Neural progenitor cell (in vitro differentiated cells): ENCODE data around the gene HOXA2. TPM values are rescaled to one million over a fixed set of nuclear protein-coding genes. Genes with fewer than 3 reads are reported as not detected.

ENCODE experiments used
- DNase-seq: peaks from one replicate; pipeline ENCODE4 v3.0.0-alpha.2; 2016; ENCODE audit warnings: low spot score
- H2AFZ ChIP-seq: fragments of 200-600 bp; sonication (generic); replicated peaks from 2 replicates; pipeline ENCODE4 v1.6.1; 2016; ENCODE audit warnings: antibody characterized with exemption
- H3F3A ChIP-seq: fragments of 200-600 bp; sonication (generic); 2 replicates; pipeline ENCODE4 v1.6.1; 2016; ENCODE audit warnings: antibody characterized with exemption, low read depth
- H3K27ac ChIP-seq: fragments of 200-600 bp; sonication (generic); 2 replicates; pipeline ENCODE4 v1.5.1; 2016; ENCODE audit warnings: mild to moderate bottlenecking
- H3K27me3 ChIP-seq: fragments of 200-600 bp; sonication (generic); 2 replicates; pipeline ENCODE4 v1.6.1; 2016; ENCODE audit warnings: mild to moderate bottlenecking, moderate library complexity
- H3K36me3 ChIP-seq: fragments of 200-600 bp; sonication (generic); 2 replicates; pipeline ENCODE4 v1.5.1; 2016
- H3K4me1 ChIP-seq: fragments of 200-600 bp; sonication (generic); 2 replicates; pipeline ENCODE4 v1.6.1; 2016; ENCODE audit warnings: mixed run types
- H3K4me2 ChIP-seq: fragments of 200-600 bp; sonication (generic); 2 replicates; pipeline ENCODE4 v1.6.1; 2016
- H3K4me3 ChIP-seq: fragments of 200-600 bp; sonication (generic); 2 replicates; pipeline ENCODE4 v1.5.1; 2016
- H3K79me2 ChIP-seq: fragments of 200-600 bp; sonication (generic); 2 replicates; pipeline ENCODE4 v1.6.1; 2016; ENCODE audit warnings: low read depth
- H3K9ac ChIP-seq: fragments of 200-600 bp; sonication (generic); 2 replicates; pipeline ENCODE4 v1.6.1; 2016
- H3K9me3 ChIP-seq: fragments of 200-600 bp; sonication (generic); 2 replicates; pipeline ENCODE4 v1.5.1; 2016; ENCODE audit warnings: low read depth
- H4K20me1 ChIP-seq: fragments of 200-600 bp; sonication (generic); 2 replicates; pipeline ENCODE4 v1.6.1; 2016; ENCODE audit warnings: low read depth
- H3K27ac Mint-ChIP-seq: 3 replicates; pipeline ENCODE4 v1.8.0; 2021; ENCODE audit warnings: mixed read lengths
- H3K27me3 Mint-ChIP-seq: 2 replicates; pipeline ENCODE4 v1.8.0; 2022; ENCODE audit warnings: low read depth, mild to moderate bottlenecking, inconsistent platforms, moderate library complexity, mixed read lengths; ENCODE audit not compliant: insufficient read depth
- H3K36me3 Mint-ChIP-seq: 3 replicates; pipeline ENCODE4 v1.8.0; 2021; ENCODE audit warnings: mixed read lengths
- H3K4me1 Mint-ChIP-seq: 3 replicates; pipeline ENCODE4 v1.8.0; 2021; ENCODE audit warnings: mixed read lengths
- H3K4me3 Mint-ChIP-seq: 3 replicates; pipeline ENCODE4 v1.8.0; 2021; ENCODE audit warnings: mild to moderate bottlenecking, moderate library complexity, mixed read lengths
- H3K9me3 Mint-ChIP-seq: 3 replicates; pipeline ENCODE4 v1.8.0; 2020; ENCODE audit warnings: mixed read lengths
- EZH2 ChIP-seq: fragments of 200-600 bp; sonication (generic); IDR thresholded peaks from 2 replicates; pipeline ENCODE4 v1.6.1; 2017; ENCODE audit warnings: antibody characterized with exemption, mild to moderate bottlenecking, moderate library complexity
- EZH2phosphoT487 ChIP-seq: fragments of 200-600 bp; sonication (generic); IDR thresholded peaks from 2 replicates; pipeline ENCODE4 v1.6.1; 2017; ENCODE audit warnings: antibody characterized with exemption
- total RNA-seq: library from RNA; depleted of rRNA; stranded (reverse); fragments of >200 nt; gene quantifications from 2 replicates; pipeline ENCODE4 v1.2.3, GENCODE V29; 2015; ENCODE audit warnings: low replicate concordance
- TF ChIP-seq, protein P1 (sequence below): fragments of 200-600 bp; sonication (generic); IDR thresholded peaks from 2 replicates; pipeline ENCODE4 v1.5.1; 2017; ENCODE audit warnings: antibody characterized with exemption, mild to moderate bottlenecking

HOXA2 gene
- total RNA-seq, 1 donor from 2014 or later = not detected

DNA sequence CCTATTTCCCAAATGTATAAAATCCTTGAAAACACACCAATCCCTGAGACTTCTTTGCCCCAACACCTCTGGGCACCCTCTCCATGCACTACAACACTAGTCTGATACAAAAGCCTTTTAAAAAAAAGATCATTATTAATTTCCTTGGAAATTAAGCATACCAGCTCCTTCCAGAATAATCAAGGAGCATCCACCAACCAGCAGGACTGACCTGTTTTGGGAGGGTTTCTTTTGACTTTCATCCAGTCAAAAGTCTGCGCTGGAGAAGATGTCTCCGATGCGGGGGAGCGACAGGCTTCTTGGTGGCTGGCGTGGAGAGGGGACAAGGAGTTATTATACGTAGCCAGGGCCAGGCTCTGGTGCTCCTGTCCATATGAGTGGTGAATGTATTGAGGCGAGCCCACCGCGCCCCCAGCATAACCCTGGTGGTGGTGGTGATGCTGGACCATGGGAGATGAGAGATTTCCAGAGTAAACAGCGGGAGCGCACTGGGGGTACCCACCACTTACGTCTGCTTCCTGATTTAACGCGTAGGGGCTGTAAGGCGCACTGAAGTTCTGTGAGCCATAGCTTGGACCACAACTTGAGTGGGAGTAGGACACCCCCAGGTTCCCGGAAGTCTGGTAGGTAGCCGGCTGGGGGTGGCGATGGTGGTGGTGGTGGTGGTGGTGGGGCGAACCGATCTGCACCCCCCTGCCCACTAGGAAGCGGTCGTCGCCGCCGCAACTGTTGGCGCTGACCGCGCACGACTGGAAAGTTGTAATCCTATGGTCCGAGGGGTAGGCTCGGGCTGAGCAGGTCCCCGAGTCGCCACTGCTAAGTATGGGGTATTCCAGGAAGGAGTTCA is 7.2 kb downstream of the HOXA2 start:
- TF ChIP-seq EZH2 (peak; percentile 86), EZH2phosphoT487 (no peak)
- TF ChIP-seq, protein P1, sequence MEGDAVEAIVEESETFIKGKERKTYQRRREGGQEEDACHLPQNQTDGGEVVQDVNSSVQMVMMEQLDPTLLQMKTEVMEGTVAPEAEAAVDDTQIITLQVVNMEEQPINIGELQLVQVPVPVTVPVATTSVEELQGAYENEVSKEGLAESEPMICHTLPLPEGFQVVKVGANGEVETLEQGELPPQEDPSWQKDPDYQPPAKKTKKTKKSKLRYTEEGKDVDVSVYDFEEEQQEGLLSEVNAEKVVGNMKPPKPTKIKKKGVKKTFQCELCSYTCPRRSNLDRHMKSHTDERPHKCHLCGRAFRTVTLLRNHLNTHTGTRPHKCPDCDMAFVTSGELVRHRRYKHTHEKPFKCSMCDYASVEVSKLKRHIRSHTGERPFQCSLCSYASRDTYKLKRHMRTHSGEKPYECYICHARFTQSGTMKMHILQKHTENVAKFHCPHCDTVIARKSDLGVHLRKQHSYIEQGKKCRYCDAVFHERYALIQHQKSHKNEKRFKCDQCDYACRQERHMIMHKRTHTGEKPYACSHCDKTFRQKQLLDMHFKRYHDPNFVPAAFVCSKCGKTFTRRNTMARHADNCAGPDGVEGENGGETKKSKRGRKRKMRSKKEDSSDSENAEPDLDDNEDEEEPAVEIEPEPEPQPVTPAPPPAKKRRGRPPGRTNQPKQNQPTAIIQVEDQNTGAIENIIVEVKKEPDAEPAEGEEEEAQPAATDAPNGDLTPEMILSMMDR = no peak
- H3K27me3 ChIP-seq = peaks cover 100% of the 10 kb centered on the region
- peaks cover 86% of the 10 kb centered on the region for H4K20me1 ChIP-seq
- Mint-ChIP-seq H3K36me3 (no peaks in the 10 kb centered on the region), H3K4me1 (peaks cover 10% of the 10 kb centered on the region), H3K27ac (no peak overlapping the region), H3K27me3 (peaks cover 94% of the 10 kb centered on the region), H3K4me3 (peak overlapping the region; percentile 88), H3K9me3 (peaks cover 9% of the 10 kb centered on the region)
- H3K9me3 ChIP-seq = no peaks in the 10 kb centered on the region
- H3F3A ChIP-seq = peaks cover 14% of the 10 kb centered on the region
- no peak overlapping the region for H2AFZ ChIP-seq
- DNase-seq = peak; percentile 13
- peaks cover 11% of the 10 kb centered on the region for H3K4me1 ChIP-seq
- H3K4me2 ChIP-seq = peak overlapping the region; percentile 92
- no peaks in the 10 kb centered on the region for H3K79me2 ChIP-seq
- peak overlapping the region; percentile 58 for H3K4me3 ChIP-seq
- H3K27ac ChIP-seq = no peak overlapping the region
- H3K36me3 ChIP-seq = no peaks in the 10 kb centered on the region
- H3K9ac ChIP-seq = no peak overlapping the region

DNA sequence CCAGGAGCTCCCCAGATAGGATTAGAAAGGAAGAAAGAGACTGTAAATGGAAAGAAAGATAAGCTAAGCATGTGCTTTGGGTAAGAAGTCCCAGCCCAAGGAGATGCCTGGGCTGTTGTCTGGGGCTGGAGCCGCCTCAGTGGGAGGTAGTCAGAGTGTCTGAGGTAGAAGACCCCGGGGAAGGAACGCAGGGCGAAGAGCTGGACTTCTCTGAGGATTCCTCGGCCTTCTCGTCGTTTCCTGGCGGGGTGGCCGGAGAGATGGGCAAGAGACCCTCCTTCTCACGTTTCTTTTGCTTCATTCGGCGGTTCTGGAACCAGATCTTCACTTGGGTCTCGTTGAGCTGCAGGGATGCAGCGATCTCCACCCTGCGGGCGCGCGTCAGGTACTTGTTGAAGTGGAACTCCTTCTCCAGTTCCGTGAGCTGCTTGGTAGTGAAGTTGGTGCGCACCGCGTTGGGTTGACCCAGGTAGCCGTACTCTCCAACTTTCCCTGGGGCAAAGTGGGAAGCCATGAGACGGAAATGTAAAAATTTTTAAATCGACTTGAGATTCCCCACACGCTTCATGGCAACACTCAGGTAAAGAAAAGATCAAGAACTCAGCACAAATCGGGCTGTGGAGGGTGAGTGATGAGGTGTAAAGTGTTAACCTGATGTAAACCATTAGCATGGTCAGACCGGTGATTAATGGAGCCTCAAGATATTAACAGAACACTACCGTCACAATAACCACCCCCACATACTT is 8.0 kb downstream of the HOXA2 start:
- peaks cover 10% of the 10 kb centered on the region for H3K4me1 Mint-ChIP-seq

DNA sequence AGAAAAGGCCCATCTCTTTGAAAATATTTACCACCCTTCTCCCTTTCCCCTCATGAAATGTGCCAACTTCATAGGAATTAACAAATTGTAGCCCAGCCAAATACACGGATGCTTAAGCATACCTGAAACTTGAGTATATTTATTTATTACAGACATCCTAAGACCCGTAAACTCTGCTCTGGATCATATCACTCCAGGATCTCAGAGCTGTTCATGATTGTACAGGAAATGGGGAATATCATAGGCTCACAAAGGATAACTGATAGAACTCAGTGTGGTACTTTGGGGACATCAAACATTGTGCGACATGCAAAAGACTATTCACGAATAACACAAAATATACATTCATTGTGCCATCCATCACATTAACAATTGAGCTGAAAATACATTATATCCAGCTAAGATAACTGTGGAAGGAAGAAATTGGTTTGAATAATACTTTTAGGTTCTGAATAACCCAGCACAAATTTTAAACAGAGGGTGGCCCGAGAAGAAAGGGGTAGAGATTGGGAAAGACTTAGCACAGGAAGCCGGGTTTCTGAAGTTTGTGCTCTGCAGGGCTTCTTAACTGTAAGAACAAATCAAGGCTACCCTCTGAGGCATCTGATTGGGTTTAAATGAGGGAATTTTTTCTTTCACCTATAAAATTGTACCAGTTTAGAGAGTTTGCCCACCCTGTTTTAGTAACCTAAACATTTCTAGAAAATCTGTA is 9.1 kb downstream of the HOXA2 start:
- H3K4me3 Mint-ChIP-seq = no peak overlapping the region
- H3K27me3 Mint-ChIP-seq = peaks cover 89% of the 10 kb centered on the region
- peaks cover 12% of the 10 kb centered on the region for H3K9me3 Mint-ChIP-seq
- peaks cover 66% of the 10 kb centered on the region for H4K20me1 ChIP-seq
- H3K27ac ChIP-seq = no peak overlapping the region
- H3K4me1 ChIP-seq = peaks cover 9% of the 10 kb centered on the region
- H3F3A ChIP-seq = peaks cover 9% of the 10 kb centered on the region
- peaks cover 100% of the 10 kb centered on the region for H3K27me3 ChIP-seq
- H3K9ac ChIP-seq = no peak overlapping the region
- H3K79me2 ChIP-seq = no peaks in the 10 kb centered on the region
- peak; percentile 11 for TF ChIP-seq EZH2phosphoT487
- TF ChIP-seq EZH2 = peak; percentile 2
- TF ChIP-seq, protein P1 = no peak
- H2AFZ ChIP-seq = no peak overlapping the region
- no peaks in the 10 kb centered on the region for H3K36me3 ChIP-seq
- H3K4me1 Mint-ChIP-seq = peaks cover 10% of the 10 kb centered on the region
- no peak overlapping the region for H3K4me2 ChIP-seq
- H3K36me3 Mint-ChIP-seq = no peaks in the 10 kb centered on the region
- DNase-seq = no peak
- H3K4me3 ChIP-seq = no peak overlapping the region
- H3K27ac Mint-ChIP-seq = no peak overlapping the region
- H3K9me3 ChIP-seq = no peaks in the 10 kb centered on the region

More for the DNA sequence above, 8.0 kb downstream of the HOXA2 start:
- H3K36me3 ChIP-seq = no peaks in the 10 kb centered on the region
- no peak overlapping the region for H3K4me3 ChIP-seq
- H3K9ac ChIP-seq = no peak overlapping the region
- no peak overlapping the region for H3K4me2 ChIP-seq
- peaks cover 9% of the 10 kb centered on the region for H3F3A ChIP-seq
- DNase-seq = peak; percentile 30
- Mint-ChIP-seq H3K36me3 (no peaks in the 10 kb centered on the region), H3K4me3 (no peak overlapping the region), H3K9me3 (peaks cover 9% of the 10 kb centered on the region), H3K27ac (no peak overlapping the region), H3K27me3 (peaks cover 94% of the 10 kb centered on the region)
- peaks cover 100% of the 10 kb centered on the region for H3K27me3 ChIP-seq
- peaks cover 78% of the 10 kb centered on the region for H4K20me1 ChIP-seq
- TF ChIP-seq, protein P1 = no peak
- peak; percentile 59 for TF ChIP-seq EZH2phosphoT487
- TF ChIP-seq EZH2 = no peak
- H3K79me2 ChIP-seq = no peaks in the 10 kb centered on the region
- peaks cover 11% of the 10 kb centered on the region for H3K4me1 ChIP-seq
- H2AFZ ChIP-seq = no peak overlapping the region
- H3K27ac ChIP-seq = no peak overlapping the region
- H3K9me3 ChIP-seq = no peaks in the 10 kb centered on the region
